Activated CD8-positive, alpha-beta memory T cell treated with anti-CD3 and anti-CD28 coated beads, Interleukin-2, amount 50 U/mL, for 1 hour (primary cell): ENCODE measurements around the gene KIR2DL1.
"Not testable (repeated sequence)": the region's sequence is repeated elsewhere in the genome, so short reads cannot be mapped to it uniquely, and the experiment has no call there.

Experiments
- DNase-seq: peaks from one replicate; pipeline ENCODE4 v3.0.0-alpha.2; 2020; ENCODE audit errors: extremely low read depth

KIR2DL1 gene

DNA sequence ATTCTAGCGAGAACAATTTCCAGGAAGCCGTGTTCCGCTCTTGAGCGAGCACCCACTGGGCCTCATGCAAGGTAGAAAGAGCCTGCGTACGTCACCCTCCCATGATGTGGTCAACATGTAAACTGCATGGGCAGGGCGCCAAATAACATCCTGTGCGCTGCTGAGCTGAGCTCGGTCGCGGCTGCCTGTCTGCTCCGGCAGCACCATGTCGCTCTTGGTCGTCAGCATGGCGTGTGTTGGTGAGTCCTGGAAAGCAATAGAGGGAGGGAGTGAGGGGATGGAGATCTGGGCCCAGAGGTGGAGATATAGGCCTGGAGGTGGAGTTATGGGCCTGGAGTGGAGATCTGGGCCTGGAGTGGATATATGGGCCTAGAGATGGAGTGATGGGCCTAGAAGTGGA is at the start of gene KIR2DL1:
KIR2DL1 (plus strand) TSS at position 148 of the 400 bp plus-strand sequence; CDS start at position 206, 58 bp downstream.
- DNase-seq, result not testable (repeated sequence)

DNA sequence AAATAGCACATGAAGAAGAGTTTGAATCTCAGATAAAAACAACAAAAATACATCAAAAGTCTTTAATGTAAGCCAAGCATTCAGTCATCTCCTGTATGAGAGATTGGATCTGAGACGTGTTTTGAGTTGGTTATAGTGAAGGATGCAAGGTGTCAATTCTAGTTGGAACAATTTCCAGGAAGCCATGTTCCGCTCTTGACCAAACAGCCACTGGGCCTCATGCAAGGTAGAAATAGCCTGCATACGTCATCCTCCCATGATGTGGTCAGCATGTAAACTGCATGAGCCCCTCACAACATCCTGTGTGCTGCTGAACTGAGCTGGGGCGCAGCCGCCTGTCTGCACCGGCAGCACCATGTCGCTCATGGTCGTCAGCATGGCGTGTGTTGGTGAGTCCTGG is 45.5 kb upstream of the KIR2DL1 start, which contains the start of gene KIR3DL3:
KIR3DL3 (plus strand) TSS at position 301 of the 400 bp plus-strand sequence; CDS start at position 356, 55 bp downstream.
- DNase-seq, result no peak

DNA sequence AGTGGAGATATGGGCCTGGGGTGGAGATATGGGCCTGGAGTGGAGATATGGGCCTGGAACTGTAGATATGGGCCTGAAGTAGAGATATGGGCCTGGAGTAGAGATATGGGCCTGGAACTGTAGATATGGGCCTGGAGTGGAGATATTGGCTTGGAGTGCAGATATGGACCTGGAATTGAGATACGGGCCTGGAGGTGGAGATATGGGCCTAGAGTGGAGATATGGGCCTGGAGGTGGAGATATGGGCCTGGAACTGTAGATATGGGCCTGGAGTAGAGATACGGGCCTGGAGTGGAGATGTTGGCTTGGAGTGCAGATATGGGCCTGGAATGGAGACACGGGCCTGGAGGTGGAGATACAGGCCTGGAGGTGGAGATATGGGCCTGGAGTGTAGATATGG is 44.9 kb upstream of the KIR2DL1 start:
- no peak for DNase-seq

DNA sequence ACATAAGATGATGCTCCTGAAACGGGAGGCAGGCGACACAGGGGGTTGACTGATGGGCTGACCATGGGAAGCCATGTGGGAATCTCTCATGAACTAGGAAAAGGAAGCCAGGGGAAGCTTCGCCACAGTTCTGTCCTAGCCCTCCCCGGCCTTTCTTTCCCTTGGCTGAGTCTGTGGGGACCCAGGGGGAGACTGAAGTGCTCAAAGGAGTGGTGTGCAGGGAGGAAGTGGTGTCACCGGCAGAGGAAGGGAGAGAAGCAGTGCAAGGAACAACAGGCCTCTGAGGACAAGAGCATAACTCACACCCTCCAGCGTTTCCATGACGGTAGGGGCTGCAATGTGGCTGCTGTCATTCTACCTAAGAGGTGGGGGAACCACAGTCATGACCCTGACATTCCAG is 44.3 kb upstream of the KIR2DL1 start:
- no peak for DNase-seq

DNA sequence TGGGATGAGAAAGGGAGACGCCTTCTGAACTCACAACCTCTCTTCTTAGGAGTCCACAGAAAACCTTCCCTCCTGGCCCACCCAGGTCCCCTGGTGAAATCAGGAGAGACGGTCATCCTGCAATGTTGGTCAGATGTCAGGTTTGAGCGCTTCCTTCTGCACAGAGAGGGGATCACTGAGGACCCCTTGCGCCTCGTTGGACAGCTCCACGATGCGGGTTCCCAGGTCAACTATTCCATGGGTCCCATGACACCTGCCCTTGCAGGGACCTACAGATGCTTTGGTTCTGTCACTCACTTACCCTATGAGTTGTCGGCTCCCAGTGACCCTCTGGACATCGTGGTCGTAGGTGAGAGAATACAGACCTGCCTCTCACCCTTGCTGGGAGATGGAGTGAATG is 42.0 kb upstream of the KIR2DL1 start:
- no peak for DNase-seq

DNA sequence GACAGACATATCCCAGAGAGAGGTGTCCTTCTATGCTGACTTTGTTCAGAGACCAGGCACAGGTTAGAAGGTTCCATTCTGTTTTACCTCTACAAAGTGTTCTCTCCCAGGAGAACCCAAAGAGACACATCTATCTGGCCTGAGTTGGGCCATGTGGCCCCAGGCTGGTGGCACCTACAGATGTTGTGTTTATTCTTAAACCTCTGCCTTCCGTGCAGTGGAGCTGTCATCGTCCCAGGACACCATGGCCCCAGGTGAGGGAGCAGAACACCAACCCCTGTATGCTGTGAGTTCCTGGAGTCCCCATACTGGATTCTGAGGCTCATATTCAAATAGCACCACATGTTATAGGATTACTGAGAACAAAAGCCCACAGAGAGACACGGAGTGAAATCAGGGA is 41.4 kb upstream of the KIR2DL1 start:
- no peak for DNase-seq

DNA sequence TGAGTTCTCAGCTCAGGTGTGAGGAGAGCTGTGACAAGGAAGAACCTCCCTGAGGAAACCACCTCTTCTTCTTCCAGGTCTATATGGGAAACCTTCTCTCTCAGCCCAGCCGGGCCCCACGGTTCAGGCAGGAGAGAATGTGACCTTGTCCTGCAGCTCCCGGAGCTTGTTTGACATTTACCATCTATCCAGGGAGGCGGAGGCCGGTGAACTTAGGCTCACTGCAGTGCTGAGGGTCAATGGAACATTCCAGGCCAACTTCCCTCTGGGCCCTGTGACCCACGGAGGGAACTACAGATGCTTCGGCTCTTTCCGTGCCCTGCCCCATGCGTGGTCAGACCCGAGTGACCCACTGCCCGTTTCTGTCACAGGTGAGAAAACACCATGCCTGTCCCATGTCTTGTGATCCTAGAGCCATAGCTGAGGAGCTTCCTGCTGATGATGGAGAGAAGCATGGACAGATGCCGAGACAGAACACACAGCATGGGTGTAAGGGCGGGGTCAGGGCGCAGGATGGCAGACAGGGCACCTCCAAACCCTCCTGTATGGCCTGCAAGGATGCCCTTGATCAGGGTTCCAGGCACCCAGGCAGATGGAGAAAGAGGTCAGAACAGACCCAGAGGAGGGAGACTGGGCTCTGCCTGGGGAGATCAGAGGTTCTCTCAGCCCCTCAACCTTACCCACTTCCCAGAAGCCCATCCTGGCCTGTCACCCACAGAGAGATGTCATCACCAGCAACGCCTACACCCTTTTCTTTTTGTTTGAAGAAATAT is 40.0 kb upstream of the KIR2DL1 start:
- no peak for DNase-seq

DNA sequence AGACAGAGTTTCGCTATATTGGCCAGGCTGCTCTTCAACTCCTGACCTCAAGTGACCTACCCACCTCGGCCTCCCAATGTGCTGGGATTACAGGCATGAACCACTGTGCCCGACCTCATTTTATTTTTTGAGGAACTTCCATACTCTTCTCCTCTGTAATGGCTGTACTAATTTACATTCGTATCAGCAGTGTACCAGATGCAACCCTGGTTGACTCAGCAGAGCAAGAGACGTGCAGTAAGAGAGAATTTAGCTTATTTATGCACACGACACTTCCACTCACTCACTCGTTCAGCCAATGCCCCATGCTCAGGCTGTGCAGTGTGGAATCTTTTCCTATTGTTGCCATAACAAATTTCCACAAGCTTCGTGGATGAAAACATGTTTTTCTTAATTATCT is 38.4 kb upstream of the KIR2DL1 start:
- no peak for DNase-seq

DNA sequence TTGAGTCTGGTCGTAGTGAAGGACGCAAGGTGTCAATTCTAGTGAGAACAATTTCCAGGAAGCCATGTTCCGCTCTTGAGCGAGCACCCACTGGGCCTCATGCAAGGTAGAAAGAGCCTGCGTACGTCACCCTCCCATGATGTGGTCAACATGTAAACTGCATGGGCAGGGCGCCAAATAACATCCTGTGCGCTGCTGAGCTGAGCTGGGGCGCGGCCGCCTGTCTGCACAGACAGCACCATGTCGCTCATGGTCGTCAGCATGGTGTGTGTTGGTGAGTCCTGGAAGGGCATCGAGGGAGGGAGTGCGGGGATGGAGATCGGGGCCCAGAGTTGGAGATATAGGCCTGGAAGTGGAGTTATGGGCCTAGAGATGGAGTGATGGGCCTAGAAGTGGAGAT is 31.3 kb upstream of the KIR2DL1 start, which contains the start of gene KIR2DL3:
KIR2DL3 (plus strand) TSS at position 208 of the 400 bp plus-strand sequence; CDS start at position 241, 33 bp downstream.
- DNase-seq, result not testable (repeated sequence)

DNA sequence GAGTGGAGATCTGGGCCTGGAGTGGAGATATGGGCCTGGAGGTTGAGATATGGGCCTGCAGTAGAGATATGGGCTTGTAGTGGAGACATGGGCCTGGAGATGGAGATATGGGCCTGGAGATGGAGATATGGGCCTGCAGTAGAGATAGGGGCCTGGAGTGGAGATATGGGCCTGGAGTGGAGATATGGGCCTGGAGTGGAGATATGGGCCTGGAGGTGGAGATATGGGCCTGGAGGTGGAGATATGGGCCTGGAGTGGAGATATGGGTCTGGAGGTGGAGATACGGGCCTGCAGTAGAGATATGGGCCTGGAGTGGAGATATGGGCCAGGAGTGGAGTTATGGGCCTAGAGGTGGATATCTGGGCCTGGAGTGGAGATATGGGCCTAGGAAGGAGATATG is 30.9 kb upstream of the KIR2DL1 start:
- no peak for DNase-seq

DNA sequence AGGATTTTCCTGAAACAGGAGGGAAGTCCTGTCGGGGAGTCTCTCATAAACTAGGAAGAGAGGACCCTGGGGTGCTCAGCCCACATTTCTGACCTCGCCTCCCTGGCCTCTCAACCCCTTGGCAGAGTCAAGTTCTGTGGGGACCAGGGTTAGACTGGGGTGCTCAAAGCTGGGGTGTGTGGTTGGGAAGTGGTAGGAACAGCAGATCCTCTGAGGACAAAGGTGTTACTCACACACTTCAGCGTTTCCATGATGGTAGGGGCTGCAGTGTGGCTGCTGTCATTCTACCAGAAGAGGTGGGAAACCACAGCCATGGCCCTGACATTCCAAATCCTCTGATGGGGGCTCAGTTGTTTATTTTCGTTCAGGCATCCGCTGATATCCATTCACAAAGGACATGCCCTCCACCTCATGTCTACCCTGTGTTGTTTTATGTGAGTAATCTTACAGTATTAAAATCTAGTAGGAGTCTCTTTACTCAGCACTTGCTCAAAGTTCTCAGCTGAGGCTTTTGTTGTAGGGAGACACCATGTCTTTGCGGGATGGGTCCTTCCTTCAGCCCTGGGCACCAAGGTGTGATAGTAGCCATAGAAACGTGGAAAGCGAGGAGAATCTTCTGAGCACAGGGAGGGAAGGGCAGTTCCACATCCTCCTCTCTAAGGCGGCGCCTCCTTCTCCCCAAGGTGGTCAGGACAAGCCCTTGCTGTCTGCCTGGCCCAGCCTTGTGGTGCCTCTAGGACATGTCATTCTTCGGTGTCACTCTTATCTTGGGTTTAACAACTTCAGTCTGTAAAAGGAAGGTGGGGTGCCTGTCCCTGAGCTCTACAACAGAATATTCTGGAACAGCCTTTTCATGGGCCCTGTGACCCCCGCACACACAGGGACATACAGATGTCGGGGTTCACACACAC is 29.8 kb upstream of the KIR2DL1 start:
- DNase-seq, result no peak

DNA sequence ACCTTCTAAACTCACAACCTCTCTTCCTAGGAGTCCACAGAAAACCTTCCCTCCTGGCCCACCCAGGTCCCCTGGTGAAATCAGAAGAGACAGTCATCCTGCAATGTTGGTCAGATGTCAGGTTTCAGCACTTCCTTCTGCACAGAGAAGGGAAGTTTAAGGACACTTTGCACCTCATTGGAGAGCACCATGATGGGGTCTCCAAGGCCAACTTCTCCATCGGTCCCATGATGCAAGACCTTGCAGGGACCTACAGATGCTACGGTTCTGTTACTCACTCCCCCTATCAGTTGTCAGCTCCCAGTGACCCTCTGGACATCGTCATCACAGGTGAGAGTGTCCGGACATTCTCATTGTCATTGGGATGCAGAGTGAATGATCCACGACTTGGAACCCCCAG is 27.6 kb upstream of the KIR2DL1 start:
- DNase-seq, result not testable (repeated sequence)

DNA sequence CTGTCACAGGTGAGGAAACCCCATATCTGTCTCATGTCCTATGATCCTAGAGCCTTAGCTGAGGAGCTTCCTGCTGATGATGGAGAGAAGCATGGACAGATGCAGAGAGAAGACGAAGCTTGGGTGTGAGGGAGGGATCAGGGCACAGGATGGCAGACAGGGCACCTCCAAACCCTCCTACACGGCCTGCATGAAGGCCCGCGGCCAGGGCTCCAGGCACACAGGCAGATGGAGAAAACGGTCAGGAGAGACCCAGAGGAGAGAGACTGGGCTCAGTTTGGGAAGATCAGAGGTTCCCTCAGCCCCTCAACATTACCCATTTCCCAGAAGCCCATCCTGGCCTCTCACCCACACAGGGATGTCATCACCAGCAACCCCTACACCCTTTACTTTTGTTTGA is 25.5 kb upstream of the KIR2DL1 start:
- not testable (repeated sequence) for DNase-seq

DNA sequence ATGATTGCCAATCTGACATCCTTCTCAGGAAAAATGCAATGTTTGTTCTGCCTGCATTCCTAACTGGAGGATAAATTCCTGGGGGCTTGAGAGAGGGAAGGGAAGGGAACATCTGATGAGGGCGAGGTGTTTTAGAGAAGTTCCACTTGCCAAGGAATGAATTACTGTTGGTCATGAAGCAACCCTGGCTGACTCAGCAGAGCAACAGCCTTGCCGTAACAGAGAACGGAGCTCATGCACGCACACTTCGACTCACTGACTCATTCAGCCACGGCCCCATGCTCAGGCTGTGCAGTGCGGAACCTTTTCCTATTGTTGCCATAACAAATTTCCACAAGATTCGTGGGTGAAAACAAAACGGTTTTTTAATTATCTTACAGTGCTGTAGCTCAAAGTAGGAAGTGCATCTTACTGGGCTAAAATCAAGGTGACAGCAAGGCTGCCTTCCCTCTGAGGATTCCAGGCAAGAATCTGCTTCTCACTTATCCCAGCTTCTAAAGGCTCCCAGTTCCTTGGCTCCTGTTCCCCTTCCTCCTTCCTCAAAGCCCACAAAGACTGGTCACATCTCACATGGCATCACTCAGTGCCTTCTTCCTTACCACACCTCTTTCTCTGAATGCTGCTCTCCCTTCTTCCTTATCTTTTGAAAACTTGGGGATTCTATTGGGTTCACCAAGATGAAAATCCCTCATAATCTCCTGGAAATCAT is 21.8 kb upstream of the KIR2DL1 start:
- DNase-seq, result not testable (repeated sequence)

DNA sequence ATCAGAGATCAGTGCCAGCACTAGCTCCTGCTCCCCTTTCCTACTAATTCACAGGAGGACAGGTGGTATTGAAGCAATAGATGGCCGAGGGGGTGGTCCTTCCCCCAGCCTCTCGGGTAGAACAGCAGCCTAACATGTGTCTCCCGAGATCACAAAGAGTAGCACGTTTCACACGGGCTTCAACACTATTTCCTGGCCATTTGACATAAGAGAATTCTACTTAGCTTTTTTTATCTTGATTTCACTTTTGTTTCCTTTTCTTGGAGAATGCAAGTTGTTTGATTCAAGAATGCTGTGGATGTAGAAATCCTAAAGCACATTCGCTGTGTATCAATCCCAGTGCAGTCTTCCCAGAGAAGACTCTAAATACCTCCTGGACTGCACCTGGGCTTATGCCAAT is 19.3 kb upstream of the KIR2DL1 start:
- not testable (repeated sequence) for DNase-seq

DNA sequence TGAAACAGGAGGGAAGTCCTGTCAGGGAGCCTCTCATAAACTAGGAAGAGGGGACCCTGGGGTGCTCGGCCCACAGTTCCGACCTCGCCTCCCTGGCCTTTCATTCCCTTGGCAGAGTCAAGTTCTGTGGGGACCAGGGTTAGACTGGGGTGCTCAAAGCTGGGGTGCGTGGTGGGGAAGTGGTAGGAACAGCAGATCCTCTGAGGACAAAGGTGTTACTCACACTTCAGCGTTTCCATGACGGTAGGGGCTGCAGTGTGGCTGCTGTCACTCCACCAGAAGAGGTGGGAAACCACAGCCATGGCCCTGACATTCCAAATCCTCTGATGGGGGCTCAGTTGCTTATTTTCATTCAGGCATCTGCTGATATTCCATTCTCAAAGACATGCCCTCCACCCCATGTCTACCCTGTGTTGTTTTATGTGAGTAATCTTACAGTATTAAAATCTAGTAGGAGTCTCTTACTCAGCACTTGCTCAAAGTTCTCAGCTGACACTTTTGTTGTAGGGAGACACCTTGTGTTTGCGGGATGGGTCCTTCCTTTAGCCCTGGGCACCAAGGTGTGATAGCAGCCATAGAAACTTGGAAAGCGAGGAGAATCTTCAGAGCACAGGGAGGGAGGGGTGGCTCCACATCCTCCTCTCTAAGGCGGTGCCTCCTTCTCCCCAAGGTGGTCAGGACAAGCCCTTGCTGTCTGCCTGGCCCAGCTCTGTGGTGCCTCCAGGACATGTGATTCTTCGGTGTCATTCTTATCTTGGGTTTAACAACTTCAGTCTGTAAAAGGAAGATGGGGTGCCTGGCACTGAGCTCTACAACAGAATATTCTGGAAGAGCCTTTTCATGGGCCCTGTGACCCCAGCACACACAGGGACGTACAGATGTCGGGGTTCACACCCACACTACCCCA is 13.1 kb upstream of the KIR2DL1 start:
- not testable (repeated sequence) for DNase-seq

DNA sequence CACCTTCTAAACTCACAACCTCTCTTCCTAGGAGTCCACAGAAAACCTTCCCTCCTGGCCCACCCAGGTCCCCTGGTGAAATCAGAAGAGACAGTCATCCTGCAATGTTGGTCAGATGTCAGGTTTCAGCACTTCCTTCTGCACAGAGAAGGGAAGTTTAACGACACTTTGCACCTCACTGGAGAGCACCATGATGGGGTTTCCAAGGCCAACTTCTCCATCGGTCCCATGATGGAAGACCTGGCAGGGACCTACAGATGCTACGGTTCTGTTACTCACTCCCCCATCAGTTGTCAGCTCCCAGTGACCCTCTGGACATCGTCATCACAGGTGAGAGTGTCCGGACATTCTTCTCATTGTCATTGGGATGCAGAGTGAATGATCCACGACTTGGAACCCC is 11.0 kb upstream of the KIR2DL1 start:
- not testable (repeated sequence) for DNase-seq

DNA sequence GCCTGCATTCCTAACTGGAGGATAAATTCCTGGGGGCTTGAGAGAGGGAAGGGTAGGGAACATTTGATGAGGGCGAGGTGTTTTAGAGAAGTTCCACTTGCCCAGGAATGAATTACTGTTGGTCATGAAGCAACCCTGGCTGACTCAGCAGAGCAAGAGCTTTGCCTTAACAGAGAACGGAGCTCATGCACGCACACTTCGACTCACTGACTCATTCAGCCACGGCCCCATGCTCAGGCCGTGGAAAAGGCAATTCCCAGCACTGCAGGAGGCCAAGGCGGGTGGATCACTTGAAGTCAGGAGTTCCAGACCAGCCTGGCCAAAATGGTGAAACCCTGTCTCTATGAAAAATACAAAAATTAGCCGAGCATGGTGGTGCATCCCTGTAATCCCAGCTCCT is 5.4 kb upstream of the KIR2DL1 start:
- not testable (repeated sequence) for DNase-seq

DNA sequence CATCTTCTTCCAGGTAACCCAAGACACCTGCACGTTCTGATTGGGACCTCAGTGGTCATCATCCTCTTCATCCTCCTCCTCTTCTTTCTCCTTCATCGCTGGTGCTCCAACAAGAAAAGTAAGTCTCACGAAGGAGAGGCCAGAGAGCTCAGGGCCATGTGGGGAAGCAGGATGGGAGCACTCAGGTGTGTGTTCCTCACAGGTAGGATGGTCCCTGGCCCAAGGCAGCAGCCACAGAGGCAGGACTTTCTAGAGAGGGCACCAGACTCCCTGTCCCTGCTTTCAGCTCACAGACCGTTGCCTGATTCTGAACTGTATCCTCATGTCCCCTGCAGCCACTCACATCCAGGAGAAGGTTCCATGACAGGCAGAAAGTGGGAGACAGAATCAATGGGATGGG is 3.1 kb upstream of the KIR2DL1 start:
- DNase-seq, result not testable (repeated sequence)

DNA sequence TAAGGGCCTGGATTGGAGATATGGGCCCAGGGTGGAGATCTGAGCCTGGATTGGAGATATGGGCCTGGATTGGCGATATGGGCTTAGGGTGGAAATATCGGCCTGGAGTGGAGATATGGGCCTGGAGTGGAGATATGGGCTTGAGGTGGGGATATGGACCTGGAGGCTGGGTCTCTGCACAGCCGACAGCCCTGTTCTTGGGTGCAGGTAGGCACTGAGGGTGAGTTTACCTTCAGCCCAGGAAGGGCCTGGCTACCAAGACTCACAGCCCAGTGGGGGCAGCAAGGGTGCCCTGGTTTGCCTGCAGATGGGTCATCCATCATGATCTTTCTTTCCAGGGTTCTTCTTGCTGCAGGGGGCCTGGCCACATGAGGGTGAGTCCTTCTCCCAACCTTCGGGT is 918 bp downstream of the KIR2DL1 start:
- DNase-seq, result not testable (repeated sequence)
